Colonic mucosa (tissue), 4 donors: ENCODE data around the gene TSHZ2. TPM values are rescaled to one million over a fixed set of nuclear protein-coding genes. Genes with fewer than 3 reads are reported as not detected.
"Not testable (repeated sequence)": the region's sequence is repeated elsewhere in the genome, so short reads cannot be mapped to it uniquely, and the experiment has no call there.

ENCODE experiments used
- DNase-seq: peaks from one replicate; pipeline ENCODE4 v3.0.0-alpha.2; 2020
- H3K27ac ChIP-seq: fragments of 200-600 bp; one replicate; pipeline ENCODE4 v1.8.0; 2021
- H3K27me3 ChIP-seq: fragments of 200-600 bp; one replicate; pipeline ENCODE4 v1.8.0; 2021
- H3K36me3 ChIP-seq: fragments of 200-600 bp; one replicate; pipeline ENCODE4 v1.8.0; 2021
- H3K4me1 ChIP-seq: fragments of 200-600 bp; one replicate; pipeline ENCODE4 v1.8.0; 2021; ENCODE audit warnings: mild to moderate bottlenecking
- H3K4me3 ChIP-seq: fragments of 200-600 bp; one replicate; pipeline ENCODE4 v1.8.0; 2021
- H3K9ac ChIP-seq, 2 donors: one replicate each; pipeline ENCODE4 v1.7.0; 2013; ENCODE audit warnings: control low read depth in 2 of 2, low read depth in 2 of 2, low read length in 2 of 2
- H3K9me3 ChIP-seq: fragments of 200-600 bp; one replicate; pipeline ENCODE4 v1.8.0; 2021
- CTCF ChIP-seq: fragments of 200-600 bp; IDR thresholded peaks from one replicate; pipeline ENCODE4 v1.8.0; 2022; ENCODE audit warnings: antibody characterized with exemption, mild to moderate bottlenecking
- intact Hi-C: fragments of 100-400 bp; cut with DNase I; formaldehyde crosslinking; loops from one replicate; pipeline ENCODE4 v1.14.1; 2022
- total RNA-seq, 2 donors: library from RNA; stranded (reverse); fragmentation: NEBNext Ultra II Directional in 1 of 2; extraction: Animal tissue kit (Norgen Biotek cat#: 25700) in 1 of 2; gene quantifications; one replicate each; pipeline ENCODE4 v1.2.1, GENCODE V29; 2021
- donor health status: healthy.
- donor health status: DM: no; HTN: no; CAD: no.
- donor health status: DM: no; HTN: no; CAD: no.

Gene TSHZ2
- total RNA-seq, 2 donors from 2014 or later, result 2.1 to 3.1 TPM

- no peaks in the 10 kb centered on the region for H3K27me3 ChIP-seq
- no peak for TF ChIP-seq CTCF
- DNase-seq, result no peak
- H3K27ac ChIP-seq, result no peak overlapping the region
- no peaks in the 10 kb centered on the region for H3K36me3 ChIP-seq
- H3K4me1 ChIP-seq, result no peaks in the 10 kb centered on the region
- no peak overlapping the region for H3K4me3 ChIP-seq
- no peak overlapping the region for H3K9ac ChIP-seq
- H3K9me3 ChIP-seq, result no peaks in the 10 kb centered on the region
- intact Hi-C loops, result no loop called here
Measured at GRCh38 chr20:53498341-53498740, 526.2 kb downstream of the TSHZ2 start.

GRCh38 chr20:53500651-53501050 lies 528.5 kb downstream of the TSHZ2 start:
- intact Hi-C loops, result no loop called here
- TF ChIP-seq CTCF, result no peak
- DNase-seq, result no peak

GRCh38 chr20:53502820-53503219 lies 530.7 kb downstream of the TSHZ2 start:
- H3K27ac ChIP-seq, result no peak overlapping the region
- no peak for TF ChIP-seq CTCF
- intact Hi-C loops, result no loop called here
- no peaks in the 10 kb centered on the region for H3K9me3 ChIP-seq
- H3K9ac ChIP-seq, result no peak overlapping the region
- H3K4me3 ChIP-seq, result no peak overlapping the region
- no peaks in the 10 kb centered on the region for H3K4me1 ChIP-seq
- no peaks in the 10 kb centered on the region for H3K36me3 ChIP-seq
- DNase-seq, result no peak
- no peaks in the 10 kb centered on the region for H3K27me3 ChIP-seq

More at GRCh38 chr20:53500651-53501050, 528.5 kb downstream of the TSHZ2 start:
- no peaks in the 10 kb centered on the region for H3K36me3 ChIP-seq
- H3K4me1 ChIP-seq, result no peaks in the 10 kb centered on the region
- H3K4me3 ChIP-seq, result no peak overlapping the region
- no peak overlapping the region for H3K27ac ChIP-seq
- no peak overlapping the region for H3K9ac ChIP-seq
- H3K9me3 ChIP-seq, result no peaks in the 10 kb centered on the region
- H3K27me3 ChIP-seq, result no peaks in the 10 kb centered on the region

- no peak for DNase-seq
- intact Hi-C loops, result no loop called here
- Histone ChIP-seq H3K27ac (no peak overlapping the region), H3K4me3 (no peak overlapping the region), H3K9me3 (no peaks in the 10 kb centered on the region), H3K27me3 (no peaks in the 10 kb centered on the region), H3K36me3 (no peaks in the 10 kb centered on the region), H3K4me1 (no peaks in the 10 kb centered on the region), H3K9ac (no peak overlapping the region)
- TF ChIP-seq CTCF, result no peak
Measured at GRCh38 chr20:53503517-53503919, 531.4 kb downstream of the TSHZ2 start.

- DNase-seq, H3K9me3 ChIP-seq, H3K36me3 ChIP-seq, H3K4me1 ChIP-seq, intact Hi-C loops, H3K9ac ChIP-seq, H3K4me3 ChIP-seq, H3K27ac ChIP-seq, H3K27me3 ChIP-seq: not testable (repeated sequence)
Measured at GRCh38 chr20:53504106-53504505, 531.9 kb downstream of the TSHZ2 start.

GRCh38 chr20:53510262-53510661 lies 538.1 kb downstream of the TSHZ2 start:
- Histone ChIP-seq H3K27ac (no peak overlapping the region), H3K9me3 (no peaks in the 10 kb centered on the region), H3K4me1 (no peaks in the 10 kb centered on the region), H3K36me3 (no peaks in the 10 kb centered on the region), H3K9ac (no peak overlapping the region), H3K4me3 (no peak overlapping the region), H3K27me3 (no peaks in the 10 kb centered on the region)
- intact Hi-C loops, result no loop called here
- DNase-seq, result no peak
- TF ChIP-seq CTCF, result no peak
